H7 (cell line): ENCODE measurements around the gene ALPP. TPM values are rescaled to one million over a fixed set of nuclear protein-coding genes. Genes with fewer than 3 reads are reported as not detected.
"Not testable (repeated sequence)": the region's sequence is repeated elsewhere in the genome, so short reads cannot be mapped to it uniquely, and the experiment has no call there.

Source experiments
- DNase-seq: peaks from one replicate; pipeline ENCODE4 v3.0.0; 2012
- H3K27me3 ChIP-seq: 2 replicates; pipeline ENCODE4 v1.6.0; 2011; ENCODE audit warnings: mild to moderate bottlenecking, low read length; ENCODE audit not compliant: control insufficient read depth, insufficient read depth
- H3K36me3 ChIP-seq: replicated peaks from 2 replicates; pipeline ENCODE4 v1.5.1; 2011; ENCODE audit warnings: low read length; ENCODE audit not compliant: control insufficient read depth, insufficient read depth
- H3K4me3 ChIP-seq: 2 replicates; pipeline ENCODE4 v1.5.1; 2011; ENCODE audit warnings: low read depth, mild to moderate bottlenecking, control low read depth, low read length, moderate library complexity; ENCODE audit not compliant: insufficient read depth
- total RNA-seq: library from RNA; depleted of rRNA; stranded (reverse); fragments of >200 nt; shearing (Covaris generic); gene quantifications from 2 replicates; pipeline ENCODE4 v1.2.3, GENCODE V29; 2014

ALPP gene
- total RNA-seq, 1 experiment from 2014 or later, result 0.69 TPM

GRCh38 chr2:232365621-232366321 lies 12.8 kb upstream of the ALPP start:
- H3K27me3 ChIP-seq, result no peaks in the 10 kb centered on the region
- H3K4me3 ChIP-seq, result no peak overlapping the region
- peak; percentile 91 for DNase-seq
- no peaks in the 10 kb centered on the region for H3K36me3 ChIP-seq

- not testable (repeated sequence) for H3K27me3 ChIP-seq, H3K36me3 ChIP-seq, H3K4me3 ChIP-seq, DNase-seq
These were observed 12.1 kb upstream of the ALPP start for GRCh38 chr2:232366461-232366860.

- Histone ChIP-seq H3K27me3 (no peaks in the 10 kb centered on the region), H3K4me3 (no peak overlapping the region), H3K36me3 (no peaks in the 10 kb centered on the region)
- DNase-seq, result no peak
These were observed 11.5 kb upstream of the ALPP start for GRCh38 chr2:232367016-232367415.

GRCh38 chr2:232367591-232368233 lies 10.8 kb upstream of the ALPP start:
- DNase-seq, result peak; percentile 92
- H3K27me3 ChIP-seq, result no peaks in the 10 kb centered on the region
- no peak overlapping the region for H3K4me3 ChIP-seq
- no peaks in the 10 kb centered on the region for H3K36me3 ChIP-seq

- no peaks in the 10 kb centered on the region for H3K36me3 ChIP-seq
- no peaks in the 10 kb centered on the region for H3K27me3 ChIP-seq
- peak; percentile 76 for DNase-seq
- H3K4me3 ChIP-seq, result no peak overlapping the region
These were observed 10.2 kb upstream of the ALPP start for GRCh38 chr2:232368311-232368731.

GRCh38 chr2:232369126-232369951 lies 9.2 kb upstream of the ALPP start:
- Histone ChIP-seq H3K36me3 (no peaks in the 10 kb centered on the region), H3K27me3 (no peaks in the 10 kb centered on the region), H3K4me3 (no peak overlapping the region)
- peak; percentile 46 for DNase-seq

- not testable (repeated sequence) for H3K36me3 ChIP-seq, H3K4me3 ChIP-seq, H3K27me3 ChIP-seq, DNase-seq
These were observed 8.5 kb upstream of the ALPP start for GRCh38 chr2:232370007-232370406.

- DNase-seq, result no peak
These were observed 6.0 kb upstream of the ALPP start for GRCh38 chr2:232372231-232373208.

GRCh38 chr2:232374356-232374755 lies 4.2 kb upstream of the ALPP start:
- DNase-seq, result no peak
- H3K27me3 ChIP-seq, result no peaks in the 10 kb centered on the region
- H3K4me3 ChIP-seq, result no peak overlapping the region
- H3K36me3 ChIP-seq, result no peaks in the 10 kb centered on the region

More at GRCh38 chr2:232372231-232373208, 6.0 kb upstream of the ALPP start:
- Histone ChIP-seq H3K27me3 (no peaks in the 10 kb centered on the region), H3K36me3 (no peaks in the 10 kb centered on the region), H3K4me3 (no peak overlapping the region)

GRCh38 chr2:232375164-232375563 lies 3.4 kb upstream of the ALPP start:
- peak; percentile 59 for DNase-seq
- H3K27me3 ChIP-seq, result no peaks in the 10 kb centered on the region

GRCh38 chr2:232376260-232376659 lies 2.3 kb upstream of the ALPP start:
- H3K4me3 ChIP-seq, result no peak overlapping the region
- peak; percentile 40 for DNase-seq
- no peaks in the 10 kb centered on the region for H3K36me3 ChIP-seq
- H3K27me3 ChIP-seq, result no peaks in the 10 kb centered on the region

More at GRCh38 chr2:232375164-232375563, 3.4 kb upstream of the ALPP start:
- no peak overlapping the region for H3K4me3 ChIP-seq
- H3K36me3 ChIP-seq, result no peaks in the 10 kb centered on the region

GRCh38 chr2:232376713-232377112 lies 1.8 kb upstream of the ALPP start:
- Histone ChIP-seq H3K27me3 (no peaks in the 10 kb centered on the region; the same call in 1 of the 2 replicates), H3K4me3 (no peak overlapping the region), H3K36me3 (no peaks in the 10 kb centered on the region)
- DNase-seq, result peak; percentile 17

- no peak overlapping the region for H3K4me3 ChIP-seq
- H3K36me3 ChIP-seq, result no peaks in the 10 kb centered on the region
- DNase-seq, result no peak
- H3K27me3 ChIP-seq, result no peaks in the 10 kb centered on the region; the same call in 1 of the 2 replicates
These were observed 1.2 kb upstream of the ALPP start for GRCh38 chr2:232377319-232377718.
